ENCODE results near the gene PDGFC.

Gene PDGFC

DNA sequence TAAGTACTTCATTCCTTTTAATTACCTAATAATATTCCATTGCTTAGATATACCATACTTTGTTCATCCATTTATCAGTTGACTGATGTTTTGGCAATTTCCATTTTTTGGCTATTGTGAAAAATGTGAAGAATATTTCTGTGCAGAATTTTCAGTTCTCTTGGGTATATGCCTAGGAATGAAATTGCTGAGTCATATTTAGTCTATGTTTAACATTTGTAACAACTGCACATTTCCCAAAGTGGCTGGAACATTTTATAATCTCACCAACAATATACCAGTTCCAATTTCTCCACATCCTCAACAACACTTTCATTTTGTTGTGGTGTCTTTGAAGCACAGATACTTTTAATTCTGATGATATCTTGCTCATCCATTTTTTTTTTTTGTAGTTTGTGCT lies 215.5 kb downstream of the PDGFC start:
- no peak for TF ChIP-seq EZH2 (IDR thresholded peaks at IDR 0.05; ENCODE audit: borderline replicate concordance, low read length)
- TF ChIP-seq, protein P1, sequence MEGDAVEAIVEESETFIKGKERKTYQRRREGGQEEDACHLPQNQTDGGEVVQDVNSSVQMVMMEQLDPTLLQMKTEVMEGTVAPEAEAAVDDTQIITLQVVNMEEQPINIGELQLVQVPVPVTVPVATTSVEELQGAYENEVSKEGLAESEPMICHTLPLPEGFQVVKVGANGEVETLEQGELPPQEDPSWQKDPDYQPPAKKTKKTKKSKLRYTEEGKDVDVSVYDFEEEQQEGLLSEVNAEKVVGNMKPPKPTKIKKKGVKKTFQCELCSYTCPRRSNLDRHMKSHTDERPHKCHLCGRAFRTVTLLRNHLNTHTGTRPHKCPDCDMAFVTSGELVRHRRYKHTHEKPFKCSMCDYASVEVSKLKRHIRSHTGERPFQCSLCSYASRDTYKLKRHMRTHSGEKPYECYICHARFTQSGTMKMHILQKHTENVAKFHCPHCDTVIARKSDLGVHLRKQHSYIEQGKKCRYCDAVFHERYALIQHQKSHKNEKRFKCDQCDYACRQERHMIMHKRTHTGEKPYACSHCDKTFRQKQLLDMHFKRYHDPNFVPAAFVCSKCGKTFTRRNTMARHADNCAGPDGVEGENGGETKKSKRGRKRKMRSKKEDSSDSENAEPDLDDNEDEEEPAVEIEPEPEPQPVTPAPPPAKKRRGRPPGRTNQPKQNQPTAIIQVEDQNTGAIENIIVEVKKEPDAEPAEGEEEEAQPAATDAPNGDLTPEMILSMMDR (IDR thresholded peaks at IDR 0.05; ENCODE audit: low read length) = no peak

DNA sequence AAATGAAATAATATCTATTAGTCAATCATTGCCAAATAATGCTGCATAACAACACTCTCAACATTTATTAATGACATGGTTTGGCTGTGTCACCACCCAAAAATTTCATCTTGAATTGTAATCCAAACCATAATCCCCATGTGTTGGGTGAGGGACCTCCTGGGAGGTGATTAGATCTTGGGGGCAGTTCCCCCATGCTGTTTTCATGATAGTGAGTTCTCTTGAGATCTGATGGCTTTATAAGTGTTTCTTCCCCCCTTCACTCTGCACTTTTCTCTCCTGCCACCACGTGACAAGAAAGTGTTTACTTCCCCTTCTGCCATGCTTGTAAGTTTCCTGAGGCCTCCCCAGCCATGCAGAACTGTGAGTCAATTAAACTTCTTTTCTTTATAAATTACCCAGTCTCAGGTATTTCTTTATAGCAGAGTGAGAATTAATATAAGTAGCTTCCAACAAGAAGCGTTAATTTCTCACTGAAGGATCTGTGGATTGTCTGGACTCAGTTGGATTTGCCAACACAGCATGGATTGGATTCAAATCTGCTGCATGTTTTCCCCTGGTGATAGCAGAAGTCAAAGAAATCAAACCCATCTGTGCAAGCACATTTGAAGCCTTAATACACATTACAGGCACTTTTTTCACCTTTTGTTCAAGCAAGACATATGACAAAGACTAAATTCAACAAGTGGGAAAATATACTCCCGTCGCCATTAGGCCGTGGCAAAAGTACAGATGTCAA lies 216.6 kb downstream of the PDGFC start:
- H3K27me3 ChIP-seq (ENCODE audit: insufficient read depth, low read length) = no peaks in the 10 kb centered on the region
- TF ChIP-seq, protein P1 (IDR thresholded peaks at IDR 0.05; ENCODE audit: low read length) = no peak
- no peak for TF ChIP-seq EZH2 (IDR thresholded peaks at IDR 0.05; ENCODE audit: borderline replicate concordance, low read length)
- no peaks in the 10 kb centered on the region for H3K4me1 ChIP-seq (ENCODE audit: insufficient read depth, low read length, severe bottlenecking)
- H3K4me2 ChIP-seq (ENCODE audit: low read length) = no peak overlapping the region
- no peaks in the 10 kb centered on the region for H3K9me2 ChIP-seq (ENCODE audit: low read depth, low read length)
- H3K27ac ChIP-seq (ENCODE audit: low read depth, low read length, poor library complexity, severe bottlenecking) = no peak overlapping the region
- no peak overlapping the region for H3K9ac ChIP-seq (ENCODE audit: low read length)
- no peak overlapping the region for H3K4me3 ChIP-seq (ENCODE audit: low read depth, low read length, poor library complexity, severe bottlenecking)
- no peaks in the 10 kb centered on the region for H3F3A ChIP-seq (ENCODE audit: insufficient read depth, low read length)
- no peak overlapping the region for H2AFZ ChIP-seq (ENCODE audit: low read length)
- H3K36me3 ChIP-seq (ENCODE audit: insufficient read depth, low read length) = no peaks in the 10 kb centered on the region
- no peaks in the 10 kb centered on the region for H3K9me3 ChIP-seq (ENCODE audit: low read length)
- H3K79me2 ChIP-seq (ENCODE audit: insufficient read depth, low read length) = no peaks in the 10 kb centered on the region
- H4K20me1 ChIP-seq (ENCODE audit: insufficient read depth, low read length) = no peaks in the 10 kb centered on the region

More for the DNA sequence above, 215.5 kb downstream of the PDGFC start:
- H3K9me3 ChIP-seq (ENCODE audit: low read length) = no peaks in the 10 kb centered on the region
- no peak overlapping the region for H3K27ac ChIP-seq (ENCODE audit: low read depth, low read length, poor library complexity, severe bottlenecking)
- H3K9ac ChIP-seq (ENCODE audit: low read length) = no peak overlapping the region
- no peak overlapping the region for H2AFZ ChIP-seq (ENCODE audit: low read length)
- H3K4me2 ChIP-seq (ENCODE audit: low read length) = no peak overlapping the region
- H4K20me1 ChIP-seq (ENCODE audit: insufficient read depth, low read length) = no peaks in the 10 kb centered on the region
- no peaks in the 10 kb centered on the region for H3K27me3 ChIP-seq (ENCODE audit: insufficient read depth, low read length)
- no peaks in the 10 kb centered on the region for H3K36me3 ChIP-seq (ENCODE audit: insufficient read depth, low read length)
- H3K4me1 ChIP-seq (ENCODE audit: insufficient read depth, low read length, severe bottlenecking) = no peaks in the 10 kb centered on the region
- no peaks in the 10 kb centered on the region for H3F3A ChIP-seq (ENCODE audit: insufficient read depth, low read length)
- no peaks in the 10 kb centered on the region for H3K79me2 ChIP-seq (ENCODE audit: insufficient read depth, low read length)
- H3K4me3 ChIP-seq (ENCODE audit: low read depth, low read length, poor library complexity, severe bottlenecking) = no peak overlapping the region
- H3K9me2 ChIP-seq (ENCODE audit: low read depth, low read length) = no peaks in the 10 kb centered on the region

DNA sequence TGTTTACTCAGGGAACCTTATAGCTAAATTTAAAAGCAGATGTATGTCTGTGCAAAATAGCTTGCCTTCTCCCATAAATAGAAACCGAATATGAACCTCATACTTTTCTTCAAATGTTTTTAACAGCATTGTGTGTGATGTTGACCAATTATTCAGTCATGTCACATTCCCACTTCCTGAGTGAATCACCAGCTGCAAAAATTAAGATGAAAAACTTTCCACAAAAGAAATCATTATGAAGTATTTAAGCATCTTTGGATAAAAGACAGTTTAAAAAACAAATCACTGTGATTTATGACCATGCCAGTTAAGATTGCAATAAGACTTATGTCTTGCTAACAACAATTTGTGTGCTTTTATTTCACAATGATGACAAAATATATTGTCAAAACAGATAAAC lies 220.1 kb downstream of the PDGFC start:
- H3K4me2 ChIP-seq (ENCODE audit: low read length) = no peak overlapping the region

More for the DNA sequence above, 220.1 kb downstream of the PDGFC start:
- Histone ChIP-seq H3K9ac (ENCODE audit: low read length) (no peak overlapping the region), H3K36me3 (ENCODE audit: insufficient read depth, low read length) (no peaks in the 10 kb centered on the region), H3K27me3 (ENCODE audit: insufficient read depth, low read length) (no peaks in the 10 kb centered on the region), H3K9me2 (ENCODE audit: low read depth, low read length) (no peaks in the 10 kb centered on the region), H4K20me1 (ENCODE audit: insufficient read depth, low read length) (no peaks in the 10 kb centered on the region), H3K79me2 (ENCODE audit: insufficient read depth, low read length) (no peaks in the 10 kb centered on the region), H3K4me1 (ENCODE audit: insufficient read depth, low read length, severe bottlenecking) (no peaks in the 10 kb centered on the region), H3K27ac (ENCODE audit: low read depth, low read length, poor library complexity, severe bottlenecking) (no peak overlapping the region), H3K9me3 (ENCODE audit: low read length) (no peaks in the 10 kb centered on the region), H3K4me3 (ENCODE audit: low read depth, low read length, poor library complexity, severe bottlenecking) (no peak overlapping the region), H2AFZ (ENCODE audit: low read length) (no peak overlapping the region), H3F3A (ENCODE audit: insufficient read depth, low read length) (no peaks in the 10 kb centered on the region)
- TF ChIP-seq, protein P1 (IDR thresholded peaks at IDR 0.05; ENCODE audit: low read length) = no peak
- no peak for TF ChIP-seq EZH2 (IDR thresholded peaks at IDR 0.05; ENCODE audit: borderline replicate concordance, low read length)

Data from OCI-LY1 (cell line).